ENCODE measurements around the gene ACSL4. TPM values are rescaled to one million over a fixed set of nuclear protein-coding genes. Genes with fewer than 3 reads are reported as not detected.

The ACSL4 gene
- total RNA-seq (2022) (36.3 and 38.3 TPM in 2 replicates), Bru-seq, nascent RNA (percentile 67 among the genes with signal in this experiment), BruChase-seq, experiment 1, labeled RNA remaining after a 2-hour chase (percentile 74 among the genes with signal in this experiment), BruChase-seq, experiment 2, labeled RNA remaining after a 6-hour chase (percentile 84 among the genes with signal in this experiment)
- long read RNA-seq, full-length matches to known transcripts: 4 of 22 reads
- long read RNA-seq, partial matches to known transcripts: 5 of 22 reads
- long read RNA-seq, other reads (novel, unspliced or antisense): 13 of 22 reads

GRCh38 chrX:109732807-109733612 lies at the start of gene ACSL4:
Gene ACSL4, minus strand, starts transcription at chrX:109733257. Its CDS starts 49,894 bp downstream, at chrX:109683363.
- POLR2A ChIA-PET: interaction anchor here (0.6 kb wide), 1 partner anchor 67 kb away, joined by 7 read pairs; no protein-coding TSS in a partner anchor
- TF ChIP-seq, protein P1, sequence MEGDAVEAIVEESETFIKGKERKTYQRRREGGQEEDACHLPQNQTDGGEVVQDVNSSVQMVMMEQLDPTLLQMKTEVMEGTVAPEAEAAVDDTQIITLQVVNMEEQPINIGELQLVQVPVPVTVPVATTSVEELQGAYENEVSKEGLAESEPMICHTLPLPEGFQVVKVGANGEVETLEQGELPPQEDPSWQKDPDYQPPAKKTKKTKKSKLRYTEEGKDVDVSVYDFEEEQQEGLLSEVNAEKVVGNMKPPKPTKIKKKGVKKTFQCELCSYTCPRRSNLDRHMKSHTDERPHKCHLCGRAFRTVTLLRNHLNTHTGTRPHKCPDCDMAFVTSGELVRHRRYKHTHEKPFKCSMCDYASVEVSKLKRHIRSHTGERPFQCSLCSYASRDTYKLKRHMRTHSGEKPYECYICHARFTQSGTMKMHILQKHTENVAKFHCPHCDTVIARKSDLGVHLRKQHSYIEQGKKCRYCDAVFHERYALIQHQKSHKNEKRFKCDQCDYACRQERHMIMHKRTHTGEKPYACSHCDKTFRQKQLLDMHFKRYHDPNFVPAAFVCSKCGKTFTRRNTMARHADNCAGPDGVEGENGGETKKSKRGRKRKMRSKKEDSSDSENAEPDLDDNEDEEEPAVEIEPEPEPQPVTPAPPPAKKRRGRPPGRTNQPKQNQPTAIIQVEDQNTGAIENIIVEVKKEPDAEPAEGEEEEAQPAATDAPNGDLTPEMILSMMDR (IDR thresholded peaks at IDR 0.05; ENCODE audit: insufficient read depth in 1 of 2, low read depth in 1 of 2, low read length in 1 of 2, severe bottlenecking in 1 of 2, unreplicated experiment in 1 of 2): no peak
- no peaks in the 10 kb centered on the region for H3K36me3 ChIP-seq (ENCODE audit: control insufficient read depth, insufficient read depth, low read length)
- peak; percentile 78 to 86 for DNase-seq
- Mint-ChIP-seq H3K27me3 (ENCODE audit: insufficient read depth, unreplicated experiment) (no peaks in the 10 kb centered on the region), H3K4me1 (ENCODE audit: low read depth, unreplicated experiment) (peaks cover 6% of the 10 kb centered on the region), H3K27ac (ENCODE audit: unreplicated experiment) (peak within 1 kb of the TSS; percentile 96), H3K4me3 (ENCODE audit: unreplicated experiment) (peak within 1 kb of the TSS; percentile 98), H3K36me3 (ENCODE audit: insufficient read depth, unreplicated experiment) (peaks cover 8% of the 10 kb centered on the region), H3K9me3 (ENCODE audit: unreplicated experiment) (no peaks in the 10 kb centered on the region)
- CTCF ChIA-PET: no interaction called here
- H3K4me3 ChIP-seq (ENCODE audit: low read depth, low read length): peak within 1 kb of the TSS; percentile 76
- H3K9me3 ChIP-seq: no peaks in the 10 kb centered on the region
- H3K4me1 ChIP-seq: no peaks in the 10 kb centered on the region; the same call in 1 of the 2 replicates
- intact Hi-C loops (cut with micrococcal nuclease; ENCODE audit: unreplicated experiment): loop anchor here (5.0 kb wide), 2 partner anchors 99 to 124 kb away; no protein-coding TSS in a partner anchor
- H3K27me3 ChIP-seq (replicated peaks; ENCODE audit: control insufficient read depth, insufficient read depth, low read length): no peaks in the 10 kb centered on the region
- no TSS peak for BruUV-seq (replicated peaks)

DNA sequence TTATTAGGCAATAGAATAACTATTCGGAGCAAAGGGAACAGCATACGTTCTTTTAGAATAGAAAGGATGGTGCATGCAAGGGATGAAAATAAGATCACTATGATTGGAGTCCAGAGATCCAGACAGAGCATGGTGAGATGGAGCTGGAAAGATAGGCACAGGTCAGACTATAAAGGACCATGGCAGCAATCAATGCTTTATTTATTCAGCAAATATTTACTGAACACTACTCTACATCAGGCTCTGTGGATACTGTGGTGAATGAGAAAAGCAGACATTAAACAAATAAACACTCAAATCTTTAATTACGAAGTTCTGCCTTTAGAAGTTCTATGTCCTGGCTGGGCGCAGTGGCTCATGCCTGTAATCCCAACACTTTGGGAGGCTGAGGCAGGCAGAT lies 44.7 kb upstream of the ACSL4 start:
- H3K9me3 Mint-ChIP-seq (ENCODE audit: unreplicated experiment): no peaks in the 10 kb centered on the region
- H3K36me3 Mint-ChIP-seq (ENCODE audit: insufficient read depth, unreplicated experiment): no peaks in the 10 kb centered on the region
- TF ChIP-seq, protein P1 (IDR thresholded peaks at IDR 0.05; ENCODE audit: insufficient read depth in 1 of 2, low read depth in 1 of 2, low read length in 1 of 2, severe bottlenecking in 1 of 2, unreplicated experiment in 1 of 2): no peak
- no peak overlapping the region for H3K4me3 Mint-ChIP-seq (ENCODE audit: unreplicated experiment)
- ChIA-PET POLR2A (no interaction called here), CTCF (no interaction called here)
- intact Hi-C loops (cut with micrococcal nuclease; ENCODE audit: unreplicated experiment): no loop called here
- Histone ChIP-seq H3K9me3 (no peaks in the 10 kb centered on the region), H3K4me3 (ENCODE audit: low read depth, low read length) (no peak overlapping the region), H3K36me3 (ENCODE audit: control insufficient read depth, insufficient read depth, low read length) (no peaks in the 10 kb centered on the region), H3K4me1 (no peaks in the 10 kb centered on the region), H3K27me3 (replicated peaks; ENCODE audit: control insufficient read depth, insufficient read depth, low read length) (no peaks in the 10 kb centered on the region)
- no peaks in the 10 kb centered on the region for H3K27me3 Mint-ChIP-seq (ENCODE audit: insufficient read depth, unreplicated experiment)
- H3K4me1 Mint-ChIP-seq (ENCODE audit: low read depth, unreplicated experiment): no peaks in the 10 kb centered on the region
- BruUV-seq (replicated peaks): no TSS peak
- no peak overlapping the region for H3K27ac Mint-ChIP-seq (ENCODE audit: unreplicated experiment)
- DNase-seq: no peak

DNA sequence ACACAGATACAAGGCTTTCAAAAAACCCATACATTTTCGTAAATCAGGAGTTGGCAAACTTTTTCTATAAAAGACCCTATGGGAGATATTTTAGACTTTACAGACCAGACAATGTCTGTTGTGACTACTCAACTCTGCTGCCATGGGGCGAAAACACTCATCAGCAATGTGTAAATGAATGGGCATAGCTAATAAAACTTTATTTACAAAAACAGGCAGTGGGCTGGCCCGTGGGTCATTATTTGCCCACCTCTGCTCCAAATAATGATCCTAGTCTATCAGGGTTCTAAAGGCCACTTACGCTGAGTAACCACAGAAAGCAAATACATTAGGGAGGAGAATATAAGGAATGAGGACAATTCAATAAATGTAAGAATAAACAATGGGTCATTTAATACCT lies 43.9 kb upstream of the ACSL4 start:
- intact Hi-C loops (cut with micrococcal nuclease; ENCODE audit: unreplicated experiment): no loop called here
- no peak overlapping the region for H3K4me3 Mint-ChIP-seq (ENCODE audit: unreplicated experiment)
- Histone ChIP-seq H3K27me3 (replicated peaks; ENCODE audit: control insufficient read depth, insufficient read depth, low read length) (no peaks in the 10 kb centered on the region), H3K9me3 (no peaks in the 10 kb centered on the region), H3K4me3 (ENCODE audit: low read depth, low read length) (no peak overlapping the region), H3K4me1 (no peaks in the 10 kb centered on the region), H3K36me3 (ENCODE audit: control insufficient read depth, insufficient read depth, low read length) (no peaks in the 10 kb centered on the region)
- H3K4me1 Mint-ChIP-seq (ENCODE audit: low read depth, unreplicated experiment): no peaks in the 10 kb centered on the region
- no peak overlapping the region for H3K27ac Mint-ChIP-seq (ENCODE audit: unreplicated experiment)
- POLR2A ChIA-PET: no interaction called here
- CTCF ChIA-PET: no interaction called here
- H3K9me3 Mint-ChIP-seq (ENCODE audit: unreplicated experiment): no peaks in the 10 kb centered on the region
- no TSS peak for BruUV-seq (replicated peaks)
- DNase-seq: no peak
- H3K27me3 Mint-ChIP-seq (ENCODE audit: insufficient read depth, unreplicated experiment): no peaks in the 10 kb centered on the region
- TF ChIP-seq, protein P1 (IDR thresholded peaks at IDR 0.05; ENCODE audit: insufficient read depth in 1 of 2, low read depth in 1 of 2, low read length in 1 of 2, severe bottlenecking in 1 of 2, unreplicated experiment in 1 of 2): no peak
- H3K36me3 Mint-ChIP-seq (ENCODE audit: insufficient read depth, unreplicated experiment): no peaks in the 10 kb centered on the region

All from Caco-2 (cell line).